Activated gamma-delta T cell (primary cell): ENCODE results near the gene PRR29.
"Not testable (repeated sequence)": the region's sequence is repeated elsewhere in the genome, so short reads cannot be mapped to it uniquely, and the experiment has no call there.

ENCODE experiments used
- DNase-seq: peaks from one replicate; lab custom pipeline; 2025; lab: John Stamatoyannopoulos, UW

The PRR29 gene

DNA sequence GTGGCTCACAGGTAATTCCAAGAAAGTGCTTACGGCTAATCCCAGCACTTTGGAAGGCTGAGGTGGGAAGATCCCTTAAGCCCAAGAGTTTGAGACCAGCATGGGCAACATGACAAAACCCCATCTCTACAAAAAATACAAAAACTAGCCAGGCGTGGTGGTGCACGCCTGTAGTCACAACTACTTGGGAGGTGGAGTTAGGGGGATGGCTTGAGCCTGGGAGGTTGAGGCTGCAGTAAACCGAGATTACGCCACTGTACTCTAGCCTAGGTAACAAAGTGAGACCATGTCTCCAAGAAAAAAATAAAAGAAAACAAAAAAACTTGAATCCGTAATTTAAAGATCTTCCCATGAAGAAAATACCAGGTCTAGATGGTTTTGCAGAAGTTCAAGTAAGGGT is 17.3 kb downstream of the PRR29 start:
- DNase-seq: no peak

DNA sequence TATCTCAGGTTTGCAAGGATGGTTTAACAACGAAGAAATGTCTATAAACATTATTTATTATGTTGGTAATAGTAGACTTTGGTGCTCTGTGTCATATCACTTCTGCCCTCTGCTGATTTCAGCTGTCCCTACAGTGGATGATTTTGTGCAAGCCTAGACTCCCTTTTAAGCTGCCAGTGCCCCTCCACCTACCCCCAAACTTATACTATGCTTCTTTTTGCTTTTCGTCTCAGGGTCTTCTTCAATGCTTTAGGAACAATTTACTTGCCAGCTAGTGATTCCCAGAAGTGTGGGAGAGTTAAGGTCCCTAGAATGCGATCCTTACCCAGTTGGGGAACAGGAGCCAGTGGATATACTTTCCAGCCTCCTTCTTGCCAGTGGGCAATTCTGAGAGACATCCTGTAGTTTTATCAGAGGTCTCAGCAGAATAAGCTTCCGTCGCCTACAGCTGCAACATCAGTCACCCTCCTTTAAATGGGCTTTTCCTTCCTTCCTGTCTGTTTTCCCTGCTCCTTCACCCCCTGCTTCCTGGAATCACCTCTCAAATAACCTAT is 18.2 kb downstream of the PRR29 start:
- DNase-seq: no peak

DNA sequence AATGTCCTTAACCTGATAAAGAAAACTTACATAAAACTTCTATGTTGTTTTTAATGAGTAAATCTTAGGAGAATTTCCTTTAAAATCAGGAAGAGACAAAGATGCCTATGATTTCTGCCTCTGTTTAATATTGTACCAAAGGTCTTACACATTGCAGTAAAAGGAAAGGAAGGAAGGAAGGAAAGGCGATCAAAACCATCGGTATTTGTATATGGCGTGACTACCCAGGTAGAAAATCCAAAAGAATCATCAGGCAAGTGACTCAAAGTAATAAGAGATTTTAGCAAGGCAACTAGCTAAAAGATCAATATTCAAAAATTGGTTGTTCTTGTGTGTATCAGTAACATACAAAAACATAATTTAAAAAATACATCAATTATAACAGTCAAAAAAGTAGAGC is 18.8 kb downstream of the PRR29 start:
- DNase-seq: no peak

DNA sequence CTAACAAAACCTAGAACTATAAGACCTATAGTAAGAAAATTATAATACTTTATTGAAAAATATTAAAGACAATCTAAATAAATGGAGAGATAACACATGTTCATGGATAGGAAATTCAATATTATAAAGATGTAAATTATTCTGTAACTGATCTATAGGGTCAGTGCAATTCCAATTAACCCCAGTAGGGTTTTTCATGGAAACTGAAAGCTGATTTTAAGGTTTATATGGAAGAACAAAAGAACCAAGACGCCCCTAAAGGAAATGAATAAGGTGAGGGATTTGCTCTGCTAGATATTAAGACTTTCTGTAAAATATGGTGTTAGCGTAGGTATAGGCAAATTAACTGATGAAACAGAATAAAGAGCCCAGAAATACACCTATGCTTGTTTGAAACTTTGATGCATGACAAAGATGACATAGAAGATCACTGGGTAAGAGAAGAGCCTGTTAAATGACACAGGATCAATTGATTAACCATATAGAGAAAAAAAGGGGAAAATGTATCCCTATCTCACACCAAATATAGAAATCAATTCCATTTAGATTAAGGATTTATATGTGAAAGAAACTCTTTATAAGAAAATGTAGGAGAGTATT is 19.3 kb downstream of the PRR29 start:
- no peak for DNase-seq

DNA sequence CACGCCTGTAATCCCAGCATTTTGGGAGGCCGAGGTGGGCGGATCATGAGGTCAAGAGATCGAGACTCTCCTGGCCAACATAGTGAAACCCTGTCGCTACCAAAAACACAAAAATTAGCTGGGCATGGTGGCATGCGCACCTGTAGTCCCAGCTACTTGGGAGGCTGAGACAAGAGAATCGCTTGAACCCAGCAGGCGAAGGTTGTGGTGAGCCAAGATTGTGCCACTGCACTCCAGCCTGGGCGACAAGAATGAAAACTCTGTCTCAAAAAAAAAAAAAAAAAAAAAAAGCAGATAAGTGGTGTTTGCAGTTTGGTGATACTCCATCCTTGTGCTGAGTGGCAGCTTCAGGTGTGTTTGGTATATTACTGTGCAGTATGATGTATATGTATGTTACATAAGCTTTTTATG is 21.4 kb downstream of the PRR29 start:
- not testable (repeated sequence) for DNase-seq

DNA sequence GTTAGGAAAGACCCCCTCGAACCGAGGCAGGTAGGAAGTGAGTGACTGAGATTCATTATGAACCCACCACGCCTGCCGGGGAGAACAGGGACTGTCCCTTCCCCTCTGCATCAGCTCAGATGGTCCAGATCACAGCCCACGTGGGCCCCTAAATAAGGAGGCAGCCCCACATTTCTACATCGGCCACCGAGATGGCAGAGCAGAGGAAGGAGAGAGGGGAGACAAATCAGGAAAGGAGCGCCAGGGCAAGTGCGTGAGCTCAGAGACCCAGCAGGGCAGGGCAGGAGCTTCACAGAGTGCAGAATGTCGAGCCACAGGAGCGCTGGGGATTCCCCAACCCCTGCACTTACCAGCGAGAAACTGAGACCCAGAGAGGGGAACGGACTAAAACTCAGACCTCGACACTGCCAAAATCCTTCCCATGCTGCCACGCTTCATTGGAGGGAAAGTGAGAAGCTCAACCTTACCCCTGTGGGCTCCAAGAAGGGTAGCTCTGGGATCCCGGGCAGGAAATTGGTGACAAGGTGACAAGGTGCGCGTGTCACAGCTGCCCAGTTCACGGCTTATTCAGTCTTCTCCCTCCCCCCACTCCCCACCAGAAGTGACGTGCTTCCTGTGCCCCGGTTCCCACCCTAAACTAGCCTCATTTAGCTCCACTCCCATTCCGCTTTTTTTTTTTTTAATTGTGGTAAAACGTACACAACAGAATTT is 22.1 kb downstream of the PRR29 start, which contains the start of gene ICAM2:
TSS of gene ICAM2 (minus strand) at position 578 of the 711 bp plus-strand sequence. CDS start 13,942 bp downstream, outside the sequence.
- DNase-seq: peak; percentile 25

DNA sequence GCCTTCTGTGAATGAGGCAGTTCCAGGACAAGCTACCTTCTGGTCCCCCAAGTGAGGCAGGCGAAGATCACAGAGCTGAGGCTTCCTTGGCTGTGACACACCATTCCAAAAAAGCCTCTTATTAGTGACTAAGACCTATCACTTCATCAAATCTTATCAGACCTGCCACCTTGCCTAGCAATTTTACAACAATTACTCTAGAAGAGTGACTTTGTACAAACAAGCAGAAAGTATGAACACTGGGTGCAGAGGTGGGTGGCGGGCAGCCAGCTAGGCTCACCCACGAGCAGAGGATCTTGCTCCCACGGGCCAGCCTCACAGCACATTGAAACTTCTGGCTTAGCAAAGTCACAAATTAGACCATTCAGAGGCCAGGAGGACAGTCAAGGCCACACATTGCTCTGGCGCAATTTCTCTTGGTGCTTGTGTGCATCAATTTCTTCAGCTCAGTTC is 24.5 kb downstream of the PRR29 start:
- no peak for DNase-seq

DNA sequence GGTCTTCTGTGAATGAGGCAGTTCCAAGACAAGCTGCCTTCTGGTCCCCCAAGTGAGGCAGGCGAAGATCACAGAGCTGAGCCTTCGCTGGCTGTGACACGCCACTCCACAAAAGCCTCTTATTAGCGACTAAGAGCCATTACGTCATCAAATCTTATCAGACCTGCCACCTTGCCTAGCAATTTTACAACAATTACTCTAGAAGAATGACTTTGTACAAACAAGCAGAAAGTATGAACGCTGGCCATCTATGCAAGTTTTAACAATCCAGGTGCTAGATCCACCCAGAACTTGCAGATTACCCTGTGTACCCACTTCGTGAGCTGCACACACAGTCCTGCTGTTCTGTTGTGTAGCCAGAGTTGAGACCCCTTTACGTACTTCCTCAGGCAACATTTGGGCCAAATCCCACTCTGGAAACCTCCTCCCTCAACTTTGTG is 26.1 kb downstream of the PRR29 start:
- DNase-seq: no peak

DNA sequence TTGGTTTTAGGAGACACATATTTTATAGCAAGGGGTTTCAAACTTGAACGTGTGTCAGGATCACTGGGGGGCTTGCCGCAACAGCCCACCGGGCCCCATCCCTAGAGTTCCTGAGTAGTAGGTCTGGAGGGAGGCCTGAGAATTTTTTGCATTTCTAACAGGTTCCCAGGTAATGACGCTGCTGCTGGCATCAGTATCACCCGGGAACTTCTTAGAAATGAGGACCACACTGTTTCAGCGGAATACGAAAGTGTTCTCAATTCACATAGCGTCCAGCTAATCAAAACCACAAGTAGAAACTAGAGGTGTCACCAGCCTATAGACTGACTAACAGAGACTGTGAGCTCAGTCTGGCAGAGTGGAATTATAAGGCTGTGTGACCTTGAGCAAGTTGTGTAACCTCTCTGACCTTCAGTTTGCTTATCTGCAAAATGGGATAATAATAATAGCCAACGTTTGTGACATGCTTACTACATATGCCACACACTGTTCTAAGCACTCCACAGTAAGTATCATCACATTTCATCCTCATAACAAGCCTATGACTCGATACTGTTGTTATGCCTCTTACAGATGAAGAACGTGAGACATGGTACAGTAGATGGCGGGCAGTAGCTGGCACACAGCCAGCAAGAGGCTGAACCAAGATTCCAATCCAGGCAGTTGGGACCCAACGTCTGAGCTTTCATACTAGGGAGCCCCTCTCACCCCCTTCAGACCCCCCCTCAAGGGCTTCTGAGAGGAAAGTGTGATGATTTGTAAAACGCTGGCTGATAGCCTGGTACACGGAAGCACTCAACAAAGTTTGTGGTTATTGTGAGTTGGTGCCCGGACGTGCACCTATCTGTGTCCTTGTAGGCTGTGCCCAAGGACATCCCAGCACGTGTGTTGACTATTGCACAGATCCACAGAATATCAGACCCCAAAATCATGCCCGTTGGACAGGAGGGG is 26.9 kb downstream of the PRR29 start:
- no peak for DNase-seq

DNA sequence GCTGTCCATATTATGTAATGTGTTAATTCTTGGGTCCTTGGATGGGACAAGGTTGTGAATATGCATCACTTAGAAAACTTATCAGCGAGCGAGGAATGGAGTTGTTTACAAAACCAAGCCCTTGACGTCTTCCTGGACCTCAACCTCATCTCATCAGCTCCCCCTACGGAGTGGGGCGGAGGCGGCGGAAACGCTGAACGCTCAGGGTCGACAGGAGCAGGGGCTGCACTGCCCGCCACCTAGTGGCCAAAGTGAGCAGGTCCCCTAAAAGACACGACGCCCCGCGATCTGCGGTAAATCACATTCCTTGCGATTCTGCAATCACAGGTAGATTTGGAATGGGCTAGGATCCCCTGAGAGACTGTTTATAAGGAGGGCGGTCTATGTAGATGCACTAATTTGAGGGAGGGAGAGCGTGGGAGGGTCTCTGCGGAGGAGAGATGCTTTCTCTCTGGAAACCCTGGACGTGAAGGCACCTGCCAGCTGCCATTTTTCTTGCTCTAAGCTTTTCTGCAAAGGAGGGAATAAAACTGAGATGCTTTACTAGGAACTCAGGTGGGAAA is 27.7 kb downstream of the PRR29 start:
- DNase-seq: peak; percentile 86

DNA sequence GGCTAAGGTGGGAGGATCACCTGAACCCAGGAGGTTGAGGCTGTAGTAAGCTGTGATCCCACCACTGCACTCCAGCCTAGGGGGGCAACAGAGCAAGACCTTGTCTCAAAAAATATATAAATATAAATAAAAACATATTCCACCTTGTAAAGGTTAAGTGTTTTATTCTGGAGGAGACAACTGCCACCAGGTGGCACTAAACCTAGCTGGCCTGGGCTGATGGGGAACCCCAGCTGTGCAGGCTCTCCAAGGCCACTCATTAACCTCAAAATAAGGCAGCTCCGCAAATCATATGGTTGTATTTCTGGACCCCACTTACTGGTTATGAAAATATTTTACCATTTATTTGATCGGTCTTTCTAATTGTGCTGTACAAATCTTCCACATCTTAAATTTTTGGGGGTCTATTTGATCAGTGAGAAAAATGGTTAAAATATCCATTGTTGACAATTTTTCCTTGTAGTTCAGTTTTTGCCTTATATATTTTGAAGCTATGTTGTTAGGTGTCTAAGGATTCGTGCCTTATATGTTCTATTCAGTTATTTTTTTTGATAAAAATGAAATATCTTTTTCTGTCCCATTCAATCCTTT is 30.8 kb downstream of the PRR29 start:
- DNase-seq: no peak

DNA sequence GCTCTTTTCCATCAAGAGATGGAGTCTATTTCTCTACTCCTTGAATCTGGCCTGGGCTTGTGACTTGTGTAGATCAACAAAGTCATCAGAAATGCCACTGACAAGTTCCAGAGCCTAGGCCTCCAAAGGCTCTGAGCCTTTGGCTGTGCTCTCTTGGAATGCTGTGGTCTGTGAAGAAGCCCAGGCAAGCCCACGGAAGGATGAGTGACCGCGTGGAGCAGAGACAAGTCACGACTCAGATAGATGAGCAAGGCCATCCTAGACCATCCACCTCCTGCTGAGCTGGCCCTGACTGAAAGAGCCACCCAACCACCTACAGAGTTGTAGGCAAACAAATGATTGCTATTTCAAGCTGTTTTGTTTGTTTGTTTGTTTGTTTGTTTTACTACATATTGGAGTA is 33.9 kb downstream of the PRR29 start:
- DNase-seq: no peak

DNA sequence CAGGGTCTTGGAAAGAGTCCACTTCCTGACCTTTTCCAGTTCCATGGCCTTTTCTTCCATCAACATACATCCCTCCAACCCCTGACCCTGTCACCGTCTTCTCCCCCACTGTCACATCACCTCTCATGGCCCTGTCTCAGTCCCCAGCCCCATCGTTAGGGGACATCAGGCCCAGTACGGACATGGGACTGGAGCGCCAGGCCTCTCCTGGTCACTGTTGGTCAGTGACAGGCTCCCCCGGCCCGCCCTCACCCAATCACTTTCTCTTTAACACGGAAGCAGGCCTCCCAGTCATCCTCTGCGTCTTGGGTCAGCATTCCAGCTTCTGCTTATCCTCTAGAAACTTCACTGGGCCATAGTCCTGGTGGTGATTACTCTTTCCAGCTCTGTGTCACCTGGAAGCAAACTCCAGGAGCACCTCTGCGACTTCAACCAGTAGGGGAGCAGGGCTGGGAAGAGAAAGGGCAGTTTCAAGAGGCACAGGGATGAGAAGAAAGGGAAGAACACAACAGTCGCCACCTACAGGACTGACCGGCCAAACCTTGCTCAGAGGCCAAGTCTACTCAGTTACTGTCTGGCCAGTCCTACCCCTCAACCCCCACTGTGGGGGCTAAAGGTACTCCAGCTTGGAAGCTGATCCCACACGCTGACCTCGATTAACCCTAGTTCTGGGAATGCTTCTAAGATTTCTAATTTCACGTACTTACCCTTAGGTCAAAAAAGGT is 38.2 kb downstream of the PRR29 start:
- DNase-seq: no peak

DNA sequence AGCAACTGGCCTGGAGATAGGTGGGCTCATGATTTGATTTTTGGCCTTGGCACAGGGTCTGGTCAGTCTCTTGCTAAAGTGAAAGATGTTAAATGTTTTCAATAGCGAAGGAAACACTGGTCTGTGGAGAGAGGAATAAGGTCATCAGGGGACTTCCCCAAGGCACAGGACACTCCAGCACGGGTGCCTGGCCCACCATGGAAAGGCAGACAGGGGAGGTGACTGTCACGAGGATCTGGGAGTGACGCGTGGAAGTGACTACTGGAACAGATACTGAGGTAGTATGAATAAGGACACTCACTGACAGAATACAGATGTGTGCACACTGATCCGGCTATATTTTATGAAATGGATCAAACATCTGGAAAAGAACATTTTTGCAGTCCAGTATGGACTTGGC is 39.0 kb downstream of the PRR29 start:
- no peak for DNase-seq

DNA sequence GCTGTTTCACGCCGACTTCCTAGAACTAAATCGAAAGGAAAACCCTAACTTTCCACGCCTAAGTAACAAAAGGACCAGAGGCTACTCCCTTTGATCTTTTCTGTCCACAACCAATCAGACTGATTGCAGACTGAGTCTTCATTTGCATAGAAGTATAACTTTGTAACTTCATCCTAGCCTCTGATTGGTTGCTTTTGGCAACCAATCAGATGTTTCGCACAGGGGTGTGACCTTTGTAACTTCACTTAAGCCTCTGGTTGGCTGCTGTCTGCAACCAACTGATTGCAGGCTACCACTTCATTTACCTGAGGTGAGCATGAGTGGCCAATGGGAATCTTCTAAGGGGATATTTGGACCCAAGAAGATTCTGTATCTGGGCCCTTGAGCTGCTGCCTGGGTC is 39.7 kb downstream of the PRR29 start:
- no peak for DNase-seq

DNA sequence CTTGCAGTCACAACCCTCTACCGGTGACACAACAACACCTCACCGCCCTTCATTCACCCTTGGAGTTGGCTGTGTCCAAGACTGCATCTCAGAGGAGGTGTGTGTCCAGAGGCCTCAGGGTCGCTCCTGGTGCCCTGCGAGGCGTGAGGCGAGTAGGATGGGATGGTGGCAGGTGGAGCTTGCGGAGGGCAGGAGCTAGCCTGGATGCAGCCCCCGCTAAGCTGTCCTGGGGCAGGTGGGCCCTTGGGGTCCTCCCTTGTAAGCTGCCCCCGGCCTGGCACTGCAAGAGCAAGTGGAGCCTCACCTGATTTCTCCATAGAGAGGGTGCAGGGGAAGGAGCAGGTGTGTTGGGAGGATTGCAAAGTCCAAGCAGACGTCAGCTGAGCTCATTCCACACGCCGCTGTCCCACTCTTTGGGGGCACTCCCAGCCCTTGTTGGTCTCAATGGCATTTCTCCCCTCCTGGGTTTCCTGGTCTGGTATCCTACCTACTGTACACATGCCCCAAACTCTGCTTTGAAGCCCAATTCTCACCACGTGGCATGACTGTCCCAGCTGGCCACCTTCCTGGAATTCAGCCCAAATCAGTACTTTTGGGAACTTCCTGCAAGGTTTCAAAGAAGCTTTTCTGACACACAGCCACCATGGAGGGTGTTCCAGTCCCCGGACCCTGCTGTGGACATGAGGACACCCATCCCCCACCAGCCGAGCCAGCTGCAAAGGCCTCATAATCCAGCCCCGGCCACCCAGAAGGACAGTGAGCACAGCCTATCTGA is 40.4 kb downstream of the PRR29 start:
- DNase-seq: no peak

DNA sequence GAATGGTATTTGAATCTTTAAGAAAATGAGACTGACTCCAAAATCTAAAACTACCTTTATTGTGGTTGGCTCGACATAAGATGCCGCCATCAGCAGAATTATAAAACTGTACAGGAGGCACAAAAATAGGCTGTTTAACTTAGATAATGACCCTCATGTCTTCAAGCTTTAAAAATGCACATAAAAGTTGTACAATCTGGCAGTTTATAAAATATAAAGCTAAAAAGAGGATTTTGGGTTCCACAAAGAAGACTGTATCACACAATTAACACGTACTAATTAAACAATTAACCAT is 40.9 kb downstream of the PRR29 start:
- no peak for DNase-seq

DNA sequence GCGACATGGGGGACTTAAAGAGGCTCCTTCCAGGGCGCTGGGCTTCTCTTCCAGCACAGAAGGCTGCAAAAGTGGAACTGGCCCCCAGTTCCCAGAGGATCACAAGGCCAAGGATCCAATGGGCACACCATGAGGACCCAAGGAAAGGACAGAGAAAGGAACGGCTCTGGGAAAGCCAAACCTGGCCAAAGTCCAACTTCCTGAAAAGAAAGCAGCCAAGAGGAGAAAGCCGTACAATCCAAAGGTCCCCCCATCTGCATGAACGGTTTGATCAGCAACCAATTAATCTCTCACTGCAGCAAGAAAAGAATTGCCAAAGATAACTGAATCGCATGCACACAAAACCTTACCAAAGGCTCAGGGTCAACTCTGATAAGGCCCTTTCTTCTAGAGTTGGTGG is 42.1 kb downstream of the PRR29 start:
- DNase-seq: no peak

DNA sequence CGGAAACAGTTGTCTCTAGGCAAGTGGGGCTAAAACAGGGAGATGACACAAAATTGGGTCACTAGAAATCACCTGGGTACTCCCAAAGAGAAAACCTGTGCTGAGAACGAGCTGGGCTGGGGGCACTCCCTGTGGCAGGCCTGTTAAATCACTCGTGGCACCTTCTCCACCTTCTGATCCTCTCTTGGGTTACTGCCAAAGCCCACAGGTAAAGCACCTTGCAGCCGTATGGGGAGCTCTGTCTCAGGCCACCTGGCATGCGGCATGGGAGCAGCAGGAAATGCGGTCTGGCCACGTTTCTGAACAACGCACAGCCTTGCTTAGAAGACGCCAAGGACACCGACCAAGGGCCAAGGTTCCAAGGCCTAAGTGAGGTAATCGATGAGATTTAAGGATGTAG is 43.8 kb downstream of the PRR29 start:
- no peak for DNase-seq
